ENCODE data around the gene GLYAT. TPM values are rescaled to one million over a fixed set of nuclear protein-coding genes. Genes with fewer than 3 reads are reported as not detected.

The GLYAT gene
- total and polyA plus RNA-seq, 2 of the 8 experiments (the other 6 are each of a cell fraction or from before 2014, with no cell fraction given), result not detected

DNA sequence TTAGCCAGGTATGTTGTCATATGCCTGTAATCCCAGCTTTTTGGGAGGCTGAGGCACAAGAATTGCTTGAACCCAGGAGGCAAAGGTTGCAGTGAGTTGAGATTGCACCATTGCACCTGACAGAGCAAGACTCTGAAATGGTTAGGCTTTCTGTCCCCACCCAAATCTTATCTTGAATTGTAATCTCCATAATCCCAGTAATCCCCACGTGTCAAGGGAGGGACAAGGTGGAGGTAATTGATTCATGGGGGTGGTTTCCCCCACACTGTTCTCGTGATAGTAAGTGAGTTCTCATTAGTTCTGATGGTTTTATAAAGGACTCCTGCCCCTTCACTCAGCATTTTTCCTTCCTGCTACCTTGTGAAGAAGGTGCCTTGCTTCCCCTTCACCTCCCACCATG, 37.6 kb upstream of the GLYAT start:
- H3K14ac ChIP-seq (ENCODE audit: insufficient read length), result no peak overlapping the region
- 50% methylated on average over 2 of the region's 2 CpGs; no CpG with 5 or more reads in 1 of the 2 experiments for WGBS, 2 experiments (ENCODE audit: extremely low coverage in 1 of 2, insufficient coverage in 1 of 2, insufficient read length in 1 of 2, insufficient replicate concordance in 2 of 2, low coverage in 1 of 2, low lambda C conversion rate in 2 of 2, missing lambda C conversion rate in 1 of 2)
- H3K9ac ChIP-seq (replicated peaks in 1 of 4; ENCODE audit: extremely low read depth in 1 of 4, low read depth in 3 of 4, low read length in 3 of 4), result no peak overlapping the region
- H3K27me3 ChIP-seq (replicated peaks in 1 of 4; ENCODE audit: control insufficient read depth in 3 of 4, extremely low read depth in 1 of 4, insufficient read depth in 3 of 4, low read length in 3 of 4), result no peaks in the 10 kb centered on the region
- no peak overlapping the region for H2AK5ac ChIP-seq (ENCODE audit: low read depth, low read length)
- H2BK20ac ChIP-seq (ENCODE audit: low read length), result no peak overlapping the region
- H3K23ac ChIP-seq (ENCODE audit: insufficient read length), result no peak overlapping the region
- TF ChIP-seq POU5F1 (IDR thresholded peaks at IDR 0.05; ENCODE audit: low read depth, low read length) (no peak), RBBP5 (IDR thresholded peaks at IDR 0.05; ENCODE audit: borderline replicate concordance, low read depth, low read length) (no peak), KDM1A (IDR thresholded peaks at IDR 0.05; ENCODE audit: borderline replicate concordance, low read length) (no peak), GABPA (IDR thresholded peaks at IDR 0.05; ENCODE audit: borderline replicate concordance, insufficient read depth, low read length) (no peak), CHD1 (IDR thresholded peaks at IDR 0.05; ENCODE audit: low read depth, low read length) (no peak), RFX5 (IDR thresholded peaks at IDR 0.05; ENCODE audit: borderline replicate concordance, low read depth, low read length) (no peak), JUN (IDR thresholded peaks at IDR 0.05; ENCODE audit: low read depth, low read length) (no peak), EZH2 (IDR thresholded peaks at IDR 0.05; ENCODE audit: low read depth, low read length, severe bottlenecking) (no peak), JUND (IDR thresholded peaks at IDR 0.05; ENCODE audit: low read length) (no peak), RXRA (IDR thresholded peaks at IDR 0.05; ENCODE audit: insufficient read depth, low read depth, low read length) (no peak), SP4 (IDR thresholded peaks at IDR 0.05; ENCODE audit: low read length) (no peak), BCL11A (IDR thresholded peaks at IDR 0.05; ENCODE audit: low read depth in 2 of 2, low read length in 2 of 2) (no peak), CEBPB (IDR thresholded peaks at IDR 0.05; ENCODE audit: low read depth, low read length) (no peak), SUZ12 (IDR thresholded peaks at IDR 0.05; ENCODE audit: low read length) (no peak), POLR2AphosphoS5 (IDR thresholded peaks at IDR 0.05; ENCODE audit: low read depth, low read length) (no peak), ASH2L (IDR thresholded peaks at IDR 0.05; ENCODE audit: low read length) (no peak)
- H2BK5ac ChIP-seq (ENCODE audit: low read depth, low read length), result no peak overlapping the region
- H4K5ac ChIP-seq (ENCODE audit: insufficient read length, low read depth, low read length), result no peak overlapping the region
- H3K4me1 ChIP-seq (replicated peaks in 1 of 4; ENCODE audit: control insufficient read depth in 3 of 4, insufficient read depth in 4 of 4, low read length in 3 of 4), result no peaks in the 10 kb centered on the region
- no peak overlapping the region for H4K8ac ChIP-seq (ENCODE audit: extremely low read depth, insufficient read depth, low read length)
- no peak overlapping the region for H3K27ac ChIP-seq (ENCODE audit: low read depth, low read length)
- no peaks in the 10 kb centered on the region for H3K79me1 ChIP-seq (ENCODE audit: low read depth, low read length)
- H2BK120ac ChIP-seq (replicated peaks; ENCODE audit: low read depth, low read length), result no peak overlapping the region
- H3K23me2 ChIP-seq (ENCODE audit: low read depth, low read length), result no peaks in the 10 kb centered on the region
- H3K79me2 ChIP-seq (ENCODE audit: control insufficient read depth in 1 of 2, insufficient read depth in 2 of 2, low read length in 2 of 2), result no peaks in the 10 kb centered on the region
- ChIA-PET CTCF (ENCODE audit: partially characterized antibody) (no interaction called here), POLR2A (ENCODE audit: partially characterized antibody) (no interaction called here)
- H3K36me3 ChIP-seq (ENCODE audit: control insufficient read depth in 2 of 4, insufficient read depth in 4 of 4, low read length in 3 of 4), result no peaks in the 10 kb centered on the region
- H3K4me3 ChIP-seq (ENCODE audit: extremely low read depth in 1 of 4, insufficient read depth in 2 of 4, low read depth in 3 of 4, low read length in 4 of 4), result no peak overlapping the region
- FAIRE-seq (no peak), DNase-seq (ENCODE audit: low read depth in 1 of 2, low spot score in 2 of 2) (no peak)
- H2BK12ac ChIP-seq (ENCODE audit: low read depth, low read length), result no peak overlapping the region
- H2AFZ ChIP-seq (ENCODE audit: low read length), result no peak overlapping the region
- no peak overlapping the region for H3K4me2 ChIP-seq (ENCODE audit: insufficient read depth in 1 of 2, low read depth in 2 of 2, low read length in 2 of 2)
- no peak overlapping the region for H3K18ac ChIP-seq (ENCODE audit: extremely low read depth, low read length)
- no peak overlapping the region for H3K56ac ChIP-seq (replicated peaks; ENCODE audit: insufficient read length, low read depth, low read length)
- no peak overlapping the region for H3K4ac ChIP-seq (replicated peaks; ENCODE audit: insufficient read length, low read depth, low read length)
- H4K20me1 ChIP-seq (replicated peaks in 1 of 2; ENCODE audit: control insufficient read depth in 1 of 2, insufficient read depth in 2 of 2, low read length in 2 of 2), result no peaks in the 10 kb centered on the region
- H2BK15ac ChIP-seq (ENCODE audit: low read length), result no peak overlapping the region
- peaks cover 14 to 51% of the 10 kb centered on the region in 2 experiments; a peak in 2 of 4 replicates for H3K9me3 ChIP-seq (ENCODE audit: insufficient read depth in 2 of 2, low read depth in 1 of 2, low read length in 1 of 2)
- H4K91ac ChIP-seq (replicated peaks; ENCODE audit: insufficient read length, low read length), result no peak overlapping the region

Measured in H1 (cell line).